ENCODE measurements around the gene HGFAC. TPM values are rescaled to one million over a fixed set of nuclear protein-coding genes. Genes with fewer than 3 reads are reported as not detected.
A peak's percentile ranks its signal among the peaks of the same experiment; 100 is the strongest.

HGFAC gene
- total RNA-seq, 4 donors from 2014 or later = not detected

- Histone ChIP-seq H3K27ac (no peak overlapping the region), H3K27me3 (no peaks in the 10 kb centered on the region), H3K36me3 (peaks cover 82% of the 10 kb centered on the region), H3K4me3 (no peak overlapping the region), H3K9me3 (no peaks in the 10 kb centered on the region), H3K4me1 (no peaks in the 10 kb centered on the region)
- 83% methylated on average over 13 of the region's 15 CpGs for WGBS
- TF ChIP-seq EP300 (IDR thresholded peaks at IDR 0.05) = no peak
- no peak for TF ChIP-seq POLR2A (IDR thresholded peaks at IDR 0.05)
- TF ChIP-seq CTCF (IDR thresholded peaks at IDR 0.05) = no peak
- no peak for TF ChIP-seq POLR2AphosphoS5 (IDR thresholded peaks at IDR 0.05)
- DNase-seq (ENCODE audit: low spot score in 2 of 2) = peak; percentile 33 to 55
Measured at GRCh38 chr4:3419836-3420605, 21.7 kb upstream of the HGFAC start.

GRCh38 chr4:3420606-3420955 lies 21.2 kb upstream of the HGFAC start:
- 71% methylated on average over 6 of the region's 12 CpGs for WGBS
- no peaks in the 10 kb centered on the region for H3K9me3 ChIP-seq
- peaks cover 80% of the 10 kb centered on the region for H3K36me3 ChIP-seq
- peak in 1 of 2 donors; percentile 55 for DNase-seq (ENCODE audit: low spot score in 2 of 2)
- TF ChIP-seq CTCF (IDR thresholded peaks at IDR 0.05) (no peak), POLR2A (IDR thresholded peaks at IDR 0.05) (no peak), EP300 (IDR thresholded peaks at IDR 0.05) (no peak), POLR2AphosphoS5 (IDR thresholded peaks at IDR 0.05) (no peak)
- H3K4me3 ChIP-seq = no peak overlapping the region
- H3K4me1 ChIP-seq = no peaks in the 10 kb centered on the region
- H3K27ac ChIP-seq = no peak overlapping the region
- H3K27me3 ChIP-seq = no peaks in the 10 kb centered on the region

- no peak overlapping the region for H3K27ac ChIP-seq
- no peaks in the 10 kb centered on the region for H3K27me3 ChIP-seq
- TF ChIP-seq POLR2AphosphoS5 (IDR thresholded peaks at IDR 0.05) (no peak), CTCF (IDR thresholded peaks at IDR 0.05) (no peak), EP300 (IDR thresholded peaks at IDR 0.05) (no peak), POLR2A (IDR thresholded peaks at IDR 0.05) (no peak)
- DNase-seq (ENCODE audit: low spot score in 2 of 2) = peak in 1 of 2 donors; percentile 44
- H3K4me3 ChIP-seq = no peak overlapping the region
- no peaks in the 10 kb centered on the region for H3K4me1 ChIP-seq
- peaks cover 76% of the 10 kb centered on the region for H3K36me3 ChIP-seq
- WGBS = 61% methylated on average over 10 of the region's 10 CpGs
- no peaks in the 10 kb centered on the region for H3K9me3 ChIP-seq
Measured at GRCh38 chr4:3420956-3421355, 20.8 kb upstream of the HGFAC start.

GRCh38 chr4:3421470-3421869 lies 20.3 kb upstream of the HGFAC start:
- peaks cover 75% of the 10 kb centered on the region for H3K36me3 ChIP-seq

More at GRCh38 chr4:3421470-3421869, 20.3 kb upstream of the HGFAC start:
- no peak for DNase-seq (ENCODE audit: low spot score in 2 of 2)
- WGBS = 86% methylated on average over 7 of the region's 12 CpGs
- TF ChIP-seq CTCF (IDR thresholded peaks at IDR 0.05) = no peak
- no peaks in the 10 kb centered on the region for H3K27me3 ChIP-seq
- H3K4me3 ChIP-seq = no peak overlapping the region
- no peaks in the 10 kb centered on the region for H3K4me1 ChIP-seq
- H3K27ac ChIP-seq = no peak overlapping the region
- H3K9me3 ChIP-seq = no peaks in the 10 kb centered on the region

All from suprapubic skin (tissue), 4 donors.